ENCODE measurements around the gene MRC1.

MRC1 gene

DNA sequence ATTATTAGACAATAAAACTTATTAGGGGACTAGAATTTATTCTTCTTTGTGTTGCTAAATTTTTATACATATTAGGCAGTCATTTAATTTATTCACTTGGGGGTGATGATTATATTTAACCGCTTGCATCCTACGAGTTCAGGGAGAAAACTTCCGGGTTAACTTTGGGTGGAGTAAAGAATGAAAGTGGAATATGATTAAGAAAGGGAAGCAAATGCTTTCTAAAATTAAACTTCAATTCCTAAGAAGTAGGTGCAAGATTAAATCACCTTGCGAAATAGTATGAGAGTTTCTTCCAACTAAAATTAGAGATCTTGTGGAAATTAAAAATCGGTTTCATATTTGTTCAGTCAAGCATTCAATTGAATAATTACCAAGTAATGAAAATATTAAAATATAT lies 33.5 kb downstream of the MRC1 start:
- in situ Hi-C loops (cut with MboI; ENCODE audit: low sequenced_read_pairs) = no loop called here

- in situ Hi-C loops (cut with MboI; ENCODE audit: low sequenced_read_pairs) = no loop called here
These were observed 38.6 kb downstream of the MRC1 start for GRCh38 chr10:17847585-17848296.

DNA sequence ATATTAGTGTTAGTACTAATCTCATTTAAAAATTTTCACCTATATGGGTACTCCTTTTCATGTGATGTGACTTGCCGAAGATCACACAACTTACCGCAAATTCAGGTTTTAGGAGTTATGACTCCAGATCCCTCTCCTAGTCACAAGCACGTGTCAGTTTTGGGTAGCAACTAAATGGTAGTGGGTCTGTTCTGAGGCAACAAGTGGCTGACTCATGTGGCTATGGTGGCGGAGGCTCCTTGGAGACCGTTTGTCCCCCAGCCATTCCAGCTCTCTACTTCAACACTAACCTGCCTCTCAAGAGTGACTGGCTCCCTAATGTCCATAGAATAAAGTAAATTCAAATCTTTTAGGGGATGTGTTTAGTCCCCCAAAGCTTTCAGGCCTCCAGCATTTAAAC lies 39.5 kb downstream of the MRC1 start:
- in situ Hi-C loops (cut with MboI; ENCODE audit: low sequenced_read_pairs) = no loop called here

DNA sequence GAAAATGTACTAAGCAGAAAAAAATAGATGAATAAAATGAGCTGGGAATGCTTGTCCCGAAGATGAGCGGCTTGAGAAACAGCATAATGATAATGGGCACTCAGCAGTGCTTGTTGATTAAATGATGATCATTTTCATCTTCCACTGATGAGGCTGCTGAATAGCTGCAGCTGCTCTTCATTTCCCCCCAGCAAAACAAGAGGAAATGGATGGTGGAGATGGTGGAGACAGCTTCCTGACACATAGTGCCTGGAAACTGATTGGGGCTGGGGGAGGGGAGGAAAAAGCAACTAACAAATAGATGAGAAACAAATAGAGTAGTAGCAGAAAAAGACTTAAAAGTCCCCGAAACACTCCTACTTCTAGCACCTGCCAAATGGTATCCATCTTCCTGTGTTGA lies 41.4 kb downstream of the MRC1 start:
- in situ Hi-C loops (cut with MboI; ENCODE audit: low sequenced_read_pairs) = no loop called here

- in situ Hi-C loops (cut with MboI; ENCODE audit: low sequenced_read_pairs) = no loop called here
These were observed 42.5 kb downstream of the MRC1 start for GRCh38 chr10:17851611-17852010.

DNA sequence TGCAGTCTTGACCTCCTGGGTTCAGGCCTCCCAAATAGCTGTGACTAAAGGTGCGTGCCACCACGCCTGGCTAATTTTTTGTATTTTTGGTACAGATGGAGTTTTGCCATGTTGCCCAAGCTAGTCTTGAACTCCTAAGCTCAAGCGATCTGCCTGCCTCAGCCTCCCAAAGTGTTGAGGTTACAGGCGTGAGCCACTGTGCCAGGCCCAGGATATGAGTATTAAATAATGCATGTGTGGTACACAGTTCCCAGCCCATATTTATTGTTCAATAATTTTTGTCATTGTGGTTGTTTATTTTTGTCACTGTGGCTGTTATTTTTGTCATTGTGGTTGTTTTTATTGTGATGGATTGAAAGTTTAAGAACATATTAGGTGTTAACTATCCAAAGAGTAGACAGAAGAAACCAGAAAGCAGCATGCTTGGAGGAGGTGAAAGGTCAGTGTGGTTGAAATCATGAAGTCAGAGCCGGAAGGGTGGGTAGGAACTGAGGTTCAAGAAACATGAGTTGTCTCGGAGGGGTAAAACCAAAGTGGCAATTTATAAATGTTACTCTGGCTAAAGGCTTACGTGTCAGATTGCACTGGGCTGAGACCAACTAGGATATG lies 45.0 kb downstream of the MRC1 start:
- in situ Hi-C loops (cut with MboI; ENCODE audit: low sequenced_read_pairs) = no loop called here

GRCh38 chr10:17857040-17857439 lies 47.9 kb downstream of the MRC1 start:
- in situ Hi-C loops (cut with MboI; ENCODE audit: low sequenced_read_pairs) = no loop called here

DNA sequence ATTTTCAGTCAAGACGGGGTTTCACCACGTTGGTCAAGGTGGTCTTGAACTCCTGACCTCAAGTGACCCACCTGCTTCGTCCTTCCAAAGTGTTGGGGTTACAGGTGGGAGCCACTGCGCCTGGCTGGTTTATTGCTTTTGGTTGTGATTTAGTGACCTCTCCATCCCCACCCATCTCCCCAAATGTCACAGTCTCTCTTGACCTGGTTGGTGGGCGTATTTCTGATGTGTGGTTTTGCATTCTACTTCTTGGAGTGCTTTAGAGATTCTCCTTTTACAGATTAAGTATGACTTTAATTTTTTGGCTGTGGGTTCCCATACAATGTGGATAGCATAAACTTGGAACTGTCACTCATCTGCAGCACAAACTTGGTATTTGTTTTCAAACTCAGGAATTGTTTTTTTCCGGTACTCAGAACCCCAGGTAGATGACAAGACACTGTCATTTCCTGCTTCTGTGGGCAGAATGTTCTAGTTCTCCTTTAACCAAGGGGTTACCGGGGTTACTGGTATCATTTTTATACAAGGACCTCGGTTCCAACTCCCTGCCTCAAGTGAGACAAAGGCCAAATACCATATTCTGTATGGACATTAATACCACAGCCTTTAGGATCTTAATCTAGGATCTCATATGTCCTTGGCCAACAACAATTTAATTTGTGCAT lies 50.5 kb downstream of the MRC1 start:
- in situ Hi-C loops (cut with MboI; ENCODE audit: low sequenced_read_pairs) = no loop called here

- in situ Hi-C loops (cut with MboI; ENCODE audit: low sequenced_read_pairs) = no loop called here
These were observed 52.6 kb downstream of the MRC1 start for GRCh38 chr10:17861760-17862159.

DNA sequence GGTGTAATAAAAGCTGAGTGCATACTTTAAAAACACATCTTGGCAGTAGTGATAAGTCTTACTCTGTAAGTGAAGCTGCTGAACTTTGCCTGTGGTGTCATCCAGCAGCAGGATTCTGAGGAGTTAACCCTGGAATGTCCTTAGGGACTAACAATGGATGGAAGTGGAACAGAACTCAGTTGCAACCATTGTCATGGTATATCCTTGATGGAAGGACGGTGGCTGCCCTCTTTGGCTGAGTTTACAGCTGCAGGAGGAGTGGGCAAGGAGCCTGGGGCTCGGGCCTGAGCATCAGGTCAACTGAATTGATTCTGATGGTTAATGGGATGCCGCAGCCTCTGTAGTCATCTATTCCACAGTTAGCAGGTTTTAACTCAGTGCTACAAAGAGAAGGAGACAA lies 56.2 kb downstream of the MRC1 start:
- in situ Hi-C loops (cut with MboI; ENCODE audit: low sequenced_read_pairs) = no loop called here

GRCh38 chr10:17866346-17866745 lies 57.2 kb downstream of the MRC1 start:
- in situ Hi-C loops (cut with MboI; ENCODE audit: low sequenced_read_pairs) = no loop called here

- in situ Hi-C loops (cut with MboI; ENCODE audit: low sequenced_read_pairs) = no loop called here
These were observed 57.9 kb downstream of the MRC1 start for GRCh38 chr10:17867056-17867455.

- in situ Hi-C loops (cut with MboI; ENCODE audit: low sequenced_read_pairs) = no loop called here
These were observed 61.9 kb downstream of the MRC1 start for GRCh38 chr10:17871036-17871435.

- in situ Hi-C loops (cut with MboI; ENCODE audit: low sequenced_read_pairs) = no loop called here
These were observed 63.3 kb downstream of the MRC1 start for GRCh38 chr10:17872191-17873091.

DNA sequence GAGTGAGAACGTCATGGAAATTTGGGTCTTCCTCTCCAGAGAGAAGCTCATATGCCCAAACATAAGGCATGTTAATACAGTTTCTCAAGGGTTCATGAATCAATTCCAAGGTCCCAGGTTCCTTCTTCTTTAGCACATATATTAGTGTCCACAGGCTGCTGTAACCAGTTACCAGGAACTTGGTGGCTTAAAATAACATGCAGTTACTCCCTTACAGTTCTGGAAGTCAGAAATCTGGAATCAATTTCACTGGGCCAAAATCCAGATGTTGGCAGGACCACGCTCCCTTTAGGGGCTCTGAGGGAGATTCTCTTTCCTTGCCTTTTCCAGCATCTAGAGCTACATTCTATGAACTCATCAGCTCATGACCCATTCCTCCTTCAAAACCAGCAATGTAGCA lies 64.8 kb downstream of the MRC1 start:
- in situ Hi-C loops (cut with MboI; ENCODE audit: low sequenced_read_pairs) = no loop called here

- in situ Hi-C loops (cut with MboI; ENCODE audit: low sequenced_read_pairs) = no loop called here
These were observed 68.0 kb downstream of the MRC1 start for GRCh38 chr10:17877121-17877520.

DNA sequence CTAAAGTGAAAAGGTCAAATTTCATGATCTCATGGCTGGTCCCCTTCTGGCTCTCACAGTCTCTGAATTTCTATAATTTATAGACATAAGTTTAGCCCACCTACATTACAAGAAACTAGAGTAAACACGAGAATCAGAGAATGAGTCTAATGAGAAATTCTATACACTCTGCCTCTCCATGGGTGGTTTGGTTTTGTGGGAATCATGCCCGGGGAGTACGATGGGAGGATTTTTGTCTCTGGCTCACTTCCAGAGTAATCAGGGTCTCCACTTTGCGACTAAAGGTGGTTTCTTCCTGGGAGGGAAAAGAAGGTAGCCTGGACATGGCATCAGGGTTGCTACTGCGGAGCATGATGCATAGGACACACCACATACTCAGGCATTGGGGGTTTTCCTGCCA lies 69.7 kb downstream of the MRC1 start:
- in situ Hi-C loops (cut with MboI; ENCODE audit: low sequenced_read_pairs) = no loop called here

- in situ Hi-C loops (cut with MboI; ENCODE audit: low sequenced_read_pairs) = no loop called here
These were observed 71.5 kb downstream of the MRC1 start for GRCh38 chr10:17880601-17881000.

GRCh38 chr10:17882557-17882956 lies 73.4 kb downstream of the MRC1 start:
- in situ Hi-C loops (cut with MboI; ENCODE audit: low sequenced_read_pairs) = no loop called here

GRCh38 chr10:17883621-17884020 lies 74.5 kb downstream of the MRC1 start:
- in situ Hi-C loops (cut with MboI; ENCODE audit: low sequenced_read_pairs) = no loop called here

DNA sequence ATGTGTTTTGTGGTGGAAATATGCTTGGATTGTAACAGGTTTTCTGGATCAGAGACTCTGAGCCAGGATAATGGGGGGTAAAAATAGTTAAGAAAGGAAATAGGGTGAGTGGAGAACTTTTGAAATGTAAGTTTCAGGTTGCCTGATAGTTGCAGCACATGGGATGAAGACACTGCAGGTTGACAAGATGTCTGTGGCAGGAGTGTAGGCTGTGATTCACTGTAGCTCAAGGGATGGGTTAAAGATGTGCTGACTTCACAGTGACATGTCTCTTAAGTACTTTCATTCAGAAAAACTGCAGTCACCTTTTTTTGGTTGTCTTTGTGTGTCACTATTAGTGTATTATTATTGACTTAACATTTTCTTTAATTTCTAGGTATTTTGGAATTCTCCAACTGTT lies 79.0 kb downstream of the MRC1 start:
- in situ Hi-C loops (cut with MboI; ENCODE audit: low sequenced_read_pairs) = no loop called here
